Loucy (cell line): ENCODE results near the gene MAGIX.

Source experiments
- CTCF ChIP-seq: fragments of 200-600 bp; sonication (generic); conservative IDR thresholded peaks from 2 replicates; pipeline ENCODE4 v1.5.1; 2014; ENCODE audit warnings: mild to moderate bottlenecking, antibody characterized with exemption, low read length
- EZH2phosphoT487 ChIP-seq: fragments of 200-600 bp; IDR thresholded peaks from 2 replicates; pipeline ENCODE4 v1.6.1; 2018; ENCODE audit warnings: antibody characterized with exemption, mild to moderate bottlenecking, moderate library complexity, borderline replicate concordance

- TF ChIP-seq CTCF = no peak
- no peak for TF ChIP-seq EZH2phosphoT487
These were observed 47.1 kb downstream of the MAGIX start for GRCh38 chrX:49209434-49210251.
